Keratinocyte (primary cell): ENCODE results near the gene RIMKLA. TPM values are rescaled to one million over a fixed set of nuclear protein-coding genes. Genes with fewer than 3 reads are reported as not detected.

ENCODE experiments used
- DNase-seq: peaks from one replicate; pipeline ENCODE4 v3.0.0-alpha.2; 2011; ENCODE audit warnings: low read depth, missing footprints, low spot score
- FAIRE-seq: peaks from 2 replicates; lab custom pipeline; 2011; peaks lifted over from hg19 to GRCh38; lab: Jason Lieb, UNC
- H2AFZ ChIP-seq: 2 replicates; pipeline ENCODE4 v1.6.0; 2012; ENCODE audit warnings: low read length, control low read depth, inconsistent platforms; ENCODE audit not compliant: control insufficient read depth
- H3K27ac ChIP-seq: 2 replicates; pipeline ENCODE4 v1.5.1; 2011; ENCODE audit warnings: low read length; ENCODE audit not compliant: control insufficient read depth, insufficient read depth
- H3K27me3 ChIP-seq: 3 replicates; pipeline ENCODE4 v1.6.0; 2011; ENCODE audit warnings: low read length; ENCODE audit not compliant: control insufficient read depth, insufficient read depth; ENCODE audit errors: extremely low read depth
- H3K36me3 ChIP-seq, 2 experiments: 2 replicates in 1 of 2; 3 replicates in 1 of 2; pipeline ENCODE4 v1.5.1; 2011; ENCODE audit warnings: low read length in 2 of 2, mild to moderate bottlenecking in 1 of 2; ENCODE audit not compliant: control insufficient read depth in 2 of 2, insufficient read depth in 2 of 2; ENCODE audit errors: extremely low read depth in 1 of 2
- H3K4me1 ChIP-seq: 3 replicates; pipeline ENCODE4 v1.5.1; 2011; ENCODE audit warnings: low read length; ENCODE audit not compliant: control insufficient read depth, insufficient read depth; ENCODE audit errors: extremely low read depth
- H3K4me2 ChIP-seq: 3 replicates; pipeline ENCODE4 v1.6.0; 2011; ENCODE audit warnings: low read depth, low read length; ENCODE audit not compliant: control insufficient read depth, insufficient read depth; ENCODE audit errors: extremely low read depth
- H3K4me3 ChIP-seq, 3 experiments: fragments of 200-600 bp in 1 of 3; sonication (generic) in 1 of 3; 2 replicates in 2 of 3; 3 replicates in 1 of 3; pipeline ENCODE4 v1.5.1; 2011 to 2016; ENCODE audit warnings: low read length in 3 of 3, mild to moderate bottlenecking in 3 of 3, control low read depth in 2 of 3, inconsistent platforms in 1 of 3, low read depth in 1 of 3, mixed read lengths in 1 of 3, mixed run types in 1 of 3, moderate library complexity in 1 of 3; ENCODE audit not compliant: control insufficient read depth in 2 of 3, insufficient read depth in 2 of 3; ENCODE audit errors: extremely low read depth in 1 of 3
- H3K79me2 ChIP-seq: 2 replicates; pipeline ENCODE4 v1.6.0; 2012; ENCODE audit warnings: low read length; ENCODE audit not compliant: control insufficient read depth, insufficient read depth
- H3K9ac ChIP-seq: 3 replicates; pipeline ENCODE4 v1.6.0; 2011; ENCODE audit warnings: low read length; ENCODE audit not compliant: control insufficient read depth, insufficient read depth; ENCODE audit errors: extremely low read depth
- H3K9me1 ChIP-seq: 3 replicates; pipeline ENCODE4 v1.6.0; 2011; ENCODE audit warnings: low read length; ENCODE audit not compliant: control insufficient read depth, insufficient read depth; ENCODE audit errors: extremely low read depth
- H3K9me3 ChIP-seq: 2 replicates; pipeline ENCODE4 v1.5.1; 2012; ENCODE audit warnings: low read depth, low read length; ENCODE audit not compliant: control insufficient read depth
- H4K20me1 ChIP-seq: 3 replicates; pipeline ENCODE4 v1.6.0; 2011; ENCODE audit warnings: low read length; ENCODE audit not compliant: control insufficient read depth, insufficient read depth; ENCODE audit errors: extremely low read depth
- CTCF ChIP-seq, 3 experiments: IDR thresholded peaks in 1 of 3; conservative IDR thresholded peaks in 1 of 3; optimal IDR thresholded peaks in 1 of 3; 2 replicates in 2 of 3; 3 replicates in 1 of 3; pipeline versions ENCODE3 to v1.5.1; 2011; ENCODE audit warnings: low read length in 3 of 3, mild to moderate bottlenecking in 3 of 3, moderate library complexity in 2 of 3, control low read depth in 1 of 3, inconsistent platforms in 1 of 3; ENCODE audit not compliant: insufficient read depth in 2 of 3; ENCODE audit errors: extremely low read depth in 1 of 3
- EZH2 ChIP-seq: IDR thresholded peaks from one replicate; pipeline ENCODE4 v1.6.1; 2012; ENCODE audit warnings: inconsistent platforms, mild to moderate bottlenecking, low read length, moderate library complexity
- dilution Hi-C: fragments of 300-500 bp; cut with MboI; formaldehyde crosslinking; loops from one replicate; pipeline ENCODE4 v1.7.0; 2020; ENCODE audit warnings: low sequenced_read_pairs; ENCODE audit not compliant: extremely low pct_ligation_motif_present
- polyA plus RNA-seq, 5 experiments: library from polyadenylated mRNA; depleted of rRNA in 3 of 5; stranded (reverse) in 3 of 5; stranded (forward) in 1 of 5; unstranded in 1 of 5; fragments of >200 nt; gene quantifications; 1 replicate in 1 of 5; 2 replicates in 3 of 5; 3 replicates in 1 of 5; pipeline versions ENCODE4 v1.2.1 to v1.2.3, GENCODE V29; 2011 to 2012; ENCODE audit warnings: missing spikeins in 2 of 5, low read depth in 1 of 5, low replicate concordance in 1 of 5

RIMKLA gene
- polyA plus RNA-seq, 1 donor (not counting 4 experiments of a cell fraction or from before 2014, with no cell fraction given) = not detected

DNA sequence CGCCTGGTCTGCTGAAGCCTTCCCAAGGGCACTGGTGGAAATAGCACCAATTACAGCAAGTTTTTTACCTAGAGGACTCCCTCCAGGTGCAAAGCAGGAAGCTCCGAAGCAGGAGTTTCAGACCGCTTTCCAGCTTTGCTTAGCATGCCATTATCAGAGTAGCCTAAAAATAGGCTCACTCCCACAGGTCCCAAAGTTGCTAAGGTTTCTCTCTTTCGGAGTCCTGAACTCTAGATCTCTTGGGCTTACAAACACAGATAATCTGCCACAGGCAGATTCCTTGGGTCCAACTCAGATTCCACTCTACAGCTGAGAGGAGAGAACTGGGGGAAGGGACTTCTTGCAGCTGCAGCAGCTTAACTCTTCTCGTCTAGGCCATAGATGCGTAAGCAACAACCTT lies 52.8 kb downstream of the RIMKLA start:
- H3K4me3 ChIP-seq = no peak overlapping the region
- DNase-seq (no peak), FAIRE-seq (no peak)
- no peak overlapping the region for H3K9ac ChIP-seq
- no peak for TF ChIP-seq CTCF (optimal IDR thresholded peaks at IDR 0.05 in 1 of 3, IDR thresholded peaks at IDR 0.05 in 1 of 3, conservative IDR thresholded peaks at IDR 0.05 in 1 of 3; ENCODE audit: extremely low read depth in 1 of 3, insufficient read depth in 2 of 3, low read length in 3 of 3)
- no peak for TF ChIP-seq EZH2
- H2AFZ ChIP-seq = no peak overlapping the region
- dilution Hi-C loops = no loop called here
- no peaks in the 10 kb centered on the region for H3K36me3 ChIP-seq
- no peak overlapping the region for H3K4me2 ChIP-seq
- no peaks in the 10 kb centered on the region for H3K9me3 ChIP-seq
- no peaks in the 10 kb centered on the region for H4K20me1 ChIP-seq
- no peak overlapping the region for H3K27ac ChIP-seq
- no peaks in the 10 kb centered on the region for H3K4me1 ChIP-seq
- no peaks in the 10 kb centered on the region for H3K79me2 ChIP-seq
- H3K27me3 ChIP-seq = no peaks in the 10 kb centered on the region
- no peaks in the 10 kb centered on the region for H3K9me1 ChIP-seq

GRCh38 chr1:42434340-42434739 lies 53.7 kb downstream of the RIMKLA start:
- dilution Hi-C loops = no loop called here
- Histone ChIP-seq H3K79me2 (no peaks in the 10 kb centered on the region), H3K27ac (no peak overlapping the region), H3K36me3 (no peaks in the 10 kb centered on the region), H4K20me1 (no peaks in the 10 kb centered on the region), H3K9me1 (no peaks in the 10 kb centered on the region), H3K4me1 (peaks cover under 1% of the 10 kb centered on the region), H3K9me3 (no peaks in the 10 kb centered on the region), H3K4me3 (no peak overlapping the region), H2AFZ (no peak overlapping the region), H3K4me2 (no peak overlapping the region), H3K27me3 (no peaks in the 10 kb centered on the region), H3K9ac (no peak overlapping the region)
- no peak for FAIRE-seq
- no peak for TF ChIP-seq CTCF (optimal IDR thresholded peaks at IDR 0.05 in 1 of 3, IDR thresholded peaks at IDR 0.05 in 1 of 3, conservative IDR thresholded peaks at IDR 0.05 in 1 of 3; ENCODE audit: extremely low read depth in 1 of 3, insufficient read depth in 2 of 3, low read length in 3 of 3)
- TF ChIP-seq EZH2 = no peak
- no peak for DNase-seq
